Measurements from ENCODE around the gene CUL2.

The CUL2 gene

GRCh38 chr10:35007858-35008301 is 82.3 kb downstream of the CUL2 start (continued):
- no peak for TF ChIP-seq ZNF221 (tag by site-specific recombination; IDR thresholded peaks at IDR 0.05; ENCODE audit: borderline replicate concordance)
- TF ChIP-seq ZNF350 (tag by site-specific recombination; IDR thresholded peaks at IDR 0.05) = no peak
- peak; percentile 39; the same call in 1 of the 2 replicates for TF ChIP-seq FEZF1 (tag by site-specific recombination; IDR thresholded peaks at IDR 0.05)
- no peak for TF ChIP-seq ZNF704 (tag by site-specific recombination; IDR thresholded peaks at IDR 0.05)
- TF ChIP-seq ZNF658 (tag by site-specific recombination; IDR thresholded peaks at IDR 0.05) = no peak
- TF ChIP-seq ZNF174 (tag by site-specific recombination; IDR thresholded peaks at IDR 0.05) = no peak
- TF ChIP-seq SCRT1 (tag by site-specific recombination; IDR thresholded peaks at IDR 0.05; ENCODE audit: borderline replicate concordance) = no peak
- TF ChIP-seq ZNF610 (tag by site-specific recombination; IDR thresholded peaks at IDR 0.05; ENCODE audit: borderline replicate concordance) = no peak
- TF ChIP-seq ZNF621 (tag by site-specific recombination; IDR thresholded peaks at IDR 0.05) = no peak
- TF ChIP-seq ZSCAN30 (tag by site-specific recombination; IDR thresholded peaks at IDR 0.05) = no peak

DNA sequence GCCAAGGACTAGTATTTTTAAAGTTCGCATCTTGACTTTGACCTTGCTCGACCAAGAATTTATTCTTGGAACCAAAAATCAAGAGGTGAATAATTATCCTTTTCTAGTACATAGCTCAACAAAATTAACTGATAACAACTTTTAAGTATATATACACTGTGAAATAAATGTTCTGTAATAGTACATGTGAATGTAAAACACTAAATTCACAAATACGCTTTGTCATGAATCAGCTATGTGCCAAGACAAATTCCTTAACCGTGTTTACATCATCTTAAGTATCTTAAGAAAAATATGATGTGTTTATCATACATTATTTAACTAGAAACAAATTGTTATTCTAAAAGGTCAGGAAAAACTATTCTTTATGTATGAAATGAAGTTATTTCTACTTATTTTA is 83.3 kb downstream of the CUL2 start:
- peaks cover 3 to 22% of the 10 kb centered on the region in 2 experiments for H3K36me3 ChIP-seq (ENCODE audit: control insufficient read depth in 2 of 2, insufficient read depth in 1 of 2, low read length in 2 of 2)
- CTCF ChIA-PET = interaction anchor here (0.6 to 2.3 kb wide), 2 partner anchors 10 to 12 kb away, joined by 5 to 9 read pairs; no protein-coding TSS in a partner anchor
- no peaks in the 10 kb centered on the region for H3K4me1 ChIP-seq (ENCODE audit: control insufficient read depth, insufficient read depth, low read length)
- H3K9me3 ChIP-seq (ENCODE audit: control insufficient read depth, insufficient read depth, low read depth, low read length) = no peaks in the 10 kb centered on the region
- no peak overlapping the region for H3K4me3 ChIP-seq (ENCODE audit: low read depth, low read length)
- POLR2A ChIA-PET = interaction anchor here (0.6 kb wide), 1 partner anchor 170 kb away, joined by 3 read pairs; no protein-coding TSS in a partner anchor
- H3K27ac ChIP-seq (ENCODE audit: extremely low read depth, low read depth, low read length) = no peak overlapping the region
- TF ChIP-seq ZNF639 (tag by site-specific recombination; IDR thresholded peaks at IDR 0.05) (no peak), ZNF704 (tag by site-specific recombination; IDR thresholded peaks at IDR 0.05) (no peak), ZEB2 (tag by site-specific recombination; IDR thresholded peaks at IDR 0.05) (no peak), ZNF530 (tag by site-specific recombination; IDR thresholded peaks at IDR 0.05; ENCODE audit: low read depth) (no peak), ZNF354C (tag by site-specific recombination; IDR thresholded peaks at IDR 0.05; ENCODE audit: borderline replicate concordance, low read depth) (no peak), ZBTB48 (tag by site-specific recombination; IDR thresholded peaks at IDR 0.05) (no peak), ZNF391 (tag by site-specific recombination; IDR thresholded peaks at IDR 0.05; ENCODE audit: borderline replicate concordance, low read depth) (no peak), ZNF121 (tag by site-specific recombination; IDR thresholded peaks at IDR 0.05) (no peak), ZNF621 (tag by site-specific recombination; IDR thresholded peaks at IDR 0.05) (no peak)
- TF ChIP-seq, protein P1, sequence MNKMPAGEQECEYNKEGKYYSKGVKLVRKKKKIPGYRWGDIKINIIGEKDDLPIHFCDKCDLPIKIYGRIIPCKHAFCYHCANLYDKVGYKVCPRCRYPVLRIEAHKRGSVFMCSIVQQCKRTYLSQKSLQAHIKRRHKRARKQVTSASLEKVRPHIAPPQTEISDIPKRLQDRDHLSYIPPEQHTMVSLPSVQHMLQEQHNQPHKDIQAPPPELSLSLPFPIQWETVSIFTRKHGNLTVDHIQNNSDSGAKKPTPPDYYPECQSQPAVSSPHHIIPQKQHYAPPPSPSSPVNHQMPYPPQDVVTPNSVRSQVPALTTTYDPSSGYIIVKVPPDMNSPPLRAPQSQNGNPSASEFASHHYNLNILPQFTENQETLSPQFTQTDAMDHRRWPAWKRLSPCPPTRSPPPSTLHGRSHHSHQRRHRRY (tag by site-specific recombination; IDR thresholded peaks at IDR 0.05) = no peak

DNA sequence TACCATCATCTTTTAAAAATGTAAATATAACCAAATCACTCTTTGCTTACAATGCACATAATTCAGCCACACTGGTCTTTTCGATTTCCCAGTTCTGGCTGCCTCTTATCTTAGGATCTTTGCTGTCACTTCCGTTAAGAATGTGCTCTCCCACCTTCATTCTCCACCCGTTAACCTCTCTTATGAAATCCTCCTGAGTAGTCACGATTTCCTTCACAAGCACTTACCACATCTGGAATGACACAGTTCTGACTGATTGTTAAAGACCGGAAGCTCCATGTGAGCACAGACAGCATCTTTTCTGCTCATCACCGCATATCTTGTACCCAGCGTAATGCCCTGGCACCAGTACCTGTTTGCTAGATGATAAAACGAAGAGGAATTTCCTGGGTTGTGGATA is 84.3 kb downstream of the CUL2 start:
- no peaks in the 10 kb centered on the region for H3K4me1 ChIP-seq (ENCODE audit: control insufficient read depth, insufficient read depth, low read length)
- CTCF ChIA-PET = interaction anchor here (2.3 kb wide), 1 partner anchor 11 kb away, joined by 9 read pairs; no protein-coding TSS in a partner anchor
- no peak overlapping the region for H3K4me3 ChIP-seq (ENCODE audit: low read depth, low read length)
- H3K36me3 ChIP-seq (ENCODE audit: control insufficient read depth in 2 of 2, insufficient read depth in 1 of 2, low read length in 2 of 2) = peaks cover 3 to 15% of the 10 kb centered on the region in 2 experiments
- H3K27ac ChIP-seq (ENCODE audit: extremely low read depth, low read depth, low read length) = no peak overlapping the region
- POLR2A ChIA-PET = no interaction called here
- H3K9me3 ChIP-seq (ENCODE audit: control insufficient read depth, insufficient read depth, low read depth, low read length) = no peaks in the 10 kb centered on the region
- no peak for TF ChIP-seq ZFP3 (tag by site-specific recombination; IDR thresholded peaks at IDR 0.05; ENCODE audit: low read depth)
- no peak for TF ChIP-seq WT1 (tag by site-specific recombination; IDR thresholded peaks at IDR 0.05)
- TF ChIP-seq, protein P2, sequence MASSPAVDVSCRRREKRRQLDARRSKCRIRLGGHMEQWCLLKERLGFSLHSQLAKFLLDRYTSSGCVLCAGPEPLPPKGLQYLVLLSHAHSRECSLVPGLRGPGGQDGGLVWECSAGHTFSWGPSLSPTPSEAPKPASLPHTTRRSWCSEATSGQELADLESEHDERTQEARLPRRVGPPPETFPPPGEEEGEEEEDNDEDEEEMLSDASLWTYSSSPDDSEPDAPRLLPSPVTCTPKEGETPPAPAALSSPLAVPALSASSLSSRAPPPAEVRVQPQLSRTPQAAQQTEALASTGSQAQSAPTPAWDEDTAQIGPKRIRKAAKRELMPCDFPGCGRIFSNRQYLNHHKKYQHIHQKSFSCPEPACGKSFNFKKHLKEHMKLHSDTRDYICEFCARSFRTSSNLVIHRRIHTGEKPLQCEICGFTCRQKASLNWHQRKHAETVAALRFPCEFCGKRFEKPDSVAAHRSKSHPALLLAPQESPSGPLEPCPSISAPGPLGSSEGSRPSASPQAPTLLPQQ (tag by site-specific recombination; IDR thresholded peaks at IDR 0.05) = no peak
- TF ChIP-seq ZNF549 (tag by site-specific recombination; IDR thresholded peaks at IDR 0.05) = no peak
- no peak for TF ChIP-seq ZNF433 (tag by site-specific recombination; IDR thresholded peaks at IDR 0.05; ENCODE audit: low read depth)
- no peak for TF ChIP-seq HOXA7 (CRISPR knock-in tag; IDR thresholded peaks at IDR 0.05; ENCODE audit: borderline replicate concordance)

Measured in HEK293 (cell line).